Heart left ventricle (tissue), 13 donors: ENCODE results near the gene TDRD9.

ENCODE experiments used
- POLR2A ChIP-seq, 2 donors: fragments of 450-650 bp; IDR thresholded peaks; one replicate each; pipeline ENCODE4 v1.6.1; 2017; ENCODE audit warnings: antibody characterized with exemption in 2 of 2, mild to moderate bottlenecking in 2 of 2, moderate library complexity in 2 of 2
- TF ChIP-seq, protein P1 (sequence below), 12 donors: fragments of 200-600 bp; sonication (generic) in 4 of 12; IDR thresholded peaks; one replicate each; pipeline versions ENCODE4 v1.5.0 to v1.8.0; 2018 to 2022; ENCODE audit warnings: antibody characterized with exemption in 12 of 12, mild to moderate bottlenecking in 5 of 12
- donor health status: ischemic (EF 13 %, LVEDD 7.1; RV severe dilation, severe dysfunction).
- donor health status: DM: no; HTN: yes; CAD: no.
- donor health status: DM: no; HTN: no; CAD: no.
- donor health status: ischemic (EF 25% LVEDD 6.9; RV normal size, moderate dysfunction).
- donor health status: ischemic (EF 25% LVEDD 5.7; RV mildly dilated, moderate dysfunction).
- donor health status: ischemic (EF 35%, LVEDD 5.7; RV mildly dilated, moderate dysfunction).
- donor health status: nonischemic (EF 11% LVEDD 7.7; RV severe dilation, severe dysfunction).
- donor health status: DM: yes; HTN: yes; CAD: no.
- donor health status: PGD.
- donor health status: ischemic (EF 29% LVEDD 5.4; RV normal size, mild dysfunction).
- donor health status: nonischemic (EF 23%, LVEDD 6.1; RV moderate dilation, normal function).

- TF ChIP-seq, protein P1, sequence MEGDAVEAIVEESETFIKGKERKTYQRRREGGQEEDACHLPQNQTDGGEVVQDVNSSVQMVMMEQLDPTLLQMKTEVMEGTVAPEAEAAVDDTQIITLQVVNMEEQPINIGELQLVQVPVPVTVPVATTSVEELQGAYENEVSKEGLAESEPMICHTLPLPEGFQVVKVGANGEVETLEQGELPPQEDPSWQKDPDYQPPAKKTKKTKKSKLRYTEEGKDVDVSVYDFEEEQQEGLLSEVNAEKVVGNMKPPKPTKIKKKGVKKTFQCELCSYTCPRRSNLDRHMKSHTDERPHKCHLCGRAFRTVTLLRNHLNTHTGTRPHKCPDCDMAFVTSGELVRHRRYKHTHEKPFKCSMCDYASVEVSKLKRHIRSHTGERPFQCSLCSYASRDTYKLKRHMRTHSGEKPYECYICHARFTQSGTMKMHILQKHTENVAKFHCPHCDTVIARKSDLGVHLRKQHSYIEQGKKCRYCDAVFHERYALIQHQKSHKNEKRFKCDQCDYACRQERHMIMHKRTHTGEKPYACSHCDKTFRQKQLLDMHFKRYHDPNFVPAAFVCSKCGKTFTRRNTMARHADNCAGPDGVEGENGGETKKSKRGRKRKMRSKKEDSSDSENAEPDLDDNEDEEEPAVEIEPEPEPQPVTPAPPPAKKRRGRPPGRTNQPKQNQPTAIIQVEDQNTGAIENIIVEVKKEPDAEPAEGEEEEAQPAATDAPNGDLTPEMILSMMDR (IDR thresholded peaks at IDR 0.05) = no peak
- TF ChIP-seq POLR2A (IDR thresholded peaks at IDR 0.05) = no peak
Measured at GRCh38 chr14:103997391-103997790, 69.1 kb downstream of the TDRD9 start.
